MM.1S (cell line): ENCODE measurements around the gene SNRNP48.

Experiments used
- DNase-seq: peaks from one replicate; pipeline ENCODE4 v3.0.0-alpha.2; 2015
- H2AFZ ChIP-seq: fragments of 300-600 bp; sonication (generic); 2 replicates; pipeline ENCODE4 v1.6.0; 2016; ENCODE audit warnings: antibody characterized with exemption, low read length
- H3F3A ChIP-seq: fragments of 300-600 bp; sonication (generic); 2 replicates; pipeline ENCODE4 v1.6.1; 2016; ENCODE audit warnings: mild to moderate bottlenecking, antibody characterized with exemption, low read length, moderate library complexity, mixed read lengths; ENCODE audit not compliant: insufficient read depth
- H3K27ac ChIP-seq: fragments of 300-600 bp; sonication (generic); 2 replicates; pipeline ENCODE4 v1.5.1; 2016; ENCODE audit warnings: mild to moderate bottlenecking, low read length
- H3K27me3 ChIP-seq: fragments of 300-600 bp; sonication (generic); replicated peaks from 2 replicates; pipeline ENCODE4 v1.6.0; 2016; ENCODE audit warnings: low read length; ENCODE audit not compliant: insufficient read depth
- H3K36me3 ChIP-seq: fragments of 300-600 bp; sonication (generic); replicated peaks from 2 replicates; pipeline ENCODE4 v1.6.1; 2016; ENCODE audit warnings: mild to moderate bottlenecking, low read length, mixed read lengths; ENCODE audit not compliant: insufficient read depth
- H3K4me1 ChIP-seq: fragments of 300-600 bp; sonication (generic); 2 replicates; pipeline ENCODE4 v1.6.1; 2016; ENCODE audit warnings: low read length, mixed read lengths
- H3K4me2 ChIP-seq: fragments of 300-600 bp; sonication (generic); 2 replicates; pipeline ENCODE4 v1.6.0; 2016; ENCODE audit warnings: low read depth, low read length
- H3K4me3 ChIP-seq: fragments of 300-600 bp; sonication (generic); 2 replicates; pipeline ENCODE4 v1.5.1; 2016; ENCODE audit warnings: low read length, mixed read lengths
- H3K79me2 ChIP-seq: fragments of 300-600 bp; sonication (generic); 2 replicates; pipeline ENCODE4 v1.6.1; 2016; ENCODE audit warnings: mixed run types, low read length, mixed read lengths
- H3K9ac ChIP-seq: fragments of 300-600 bp; sonication (generic); 2 replicates; pipeline ENCODE4 v1.6.1; 2016; ENCODE audit warnings: low read length, mixed read lengths
- H3K9me2 ChIP-seq: fragments of 300-600 bp; sonication (generic); replicated peaks from 2 replicates; pipeline ENCODE4 v1.6.1; 2016; ENCODE audit warnings: mild to moderate bottlenecking, low read length, mixed read lengths; ENCODE audit not compliant: insufficient read depth
- H3K9me3 ChIP-seq: fragments of 300-600 bp; sonication (generic); replicated peaks from 2 replicates; pipeline ENCODE4 v1.6.1; 2016; ENCODE audit warnings: mild to moderate bottlenecking, low read length, mixed read lengths; ENCODE audit not compliant: insufficient read depth
- H4K20me1 ChIP-seq: fragments of 300-600 bp; sonication (generic); 2 replicates; pipeline ENCODE4 v1.6.1; 2016; ENCODE audit warnings: mild to moderate bottlenecking, low read length, moderate library complexity, mixed read lengths; ENCODE audit not compliant: insufficient read depth
- CTCF ChIP-seq: fragments of 300-600 bp; sonication (generic); IDR thresholded peaks from 2 replicates; pipeline ENCODE4 v1.5.1; 2016; ENCODE audit warnings: antibody characterized with exemption, low read length, mixed read lengths
- EZH2 ChIP-seq: fragments of 300-600 bp; sonication (generic); optimal IDR thresholded peaks from 2 replicates; pipeline ENCODE3; 2017; ENCODE audit warnings: low read depth, mild to moderate bottlenecking, antibody characterized with exemption, low read length, mixed read lengths
- EZH2phosphoT487 ChIP-seq: fragments of 300-600 bp; sonication (generic); IDR thresholded peaks from 2 replicates; pipeline ENCODE4 v1.6.1; 2018; ENCODE audit warnings: antibody characterized with exemption, low read length

Gene SNRNP48

GRCh38 chr6:7574500-7574899 is 15.5 kb upstream of the SNRNP48 start:
- Histone ChIP-seq H2AFZ (no peak overlapping the region), H3K27me3 (no peaks in the 10 kb centered on the region), H3K4me3 (no peak overlapping the region), H3K9me3 (no peaks in the 10 kb centered on the region), H3K9ac (no peak overlapping the region), H3K4me2 (no peak overlapping the region), H4K20me1 (no peaks in the 10 kb centered on the region), H3F3A (no peaks in the 10 kb centered on the region), H3K79me2 (no peaks in the 10 kb centered on the region), H3K36me3 (no peaks in the 10 kb centered on the region), H3K27ac (no peak overlapping the region), H3K4me1 (no peaks in the 10 kb centered on the region), H3K9me2 (no peaks in the 10 kb centered on the region)
- no peak for DNase-seq
- TF ChIP-seq EZH2phosphoT487 (no peak), EZH2 (no peak)

GRCh38 chr6:7578516-7578915 is 11.5 kb upstream of the SNRNP48 start:
- no peak overlapping the region for H3K4me3 ChIP-seq
- H3K4me1 ChIP-seq: no peaks in the 10 kb centered on the region
- H3K9me3 ChIP-seq: no peaks in the 10 kb centered on the region
- H3K27ac ChIP-seq: no peak overlapping the region
- H3K79me2 ChIP-seq: no peaks in the 10 kb centered on the region
- no peak for DNase-seq
- no peaks in the 10 kb centered on the region for H3K27me3 ChIP-seq
- no peaks in the 10 kb centered on the region for H3K36me3 ChIP-seq
- TF ChIP-seq EZH2 (no peak), CTCF (no peak), EZH2phosphoT487 (no peak)
- no peak overlapping the region for H3K4me2 ChIP-seq
- no peaks in the 10 kb centered on the region for H4K20me1 ChIP-seq
- H2AFZ ChIP-seq: no peak overlapping the region
- no peaks in the 10 kb centered on the region for H3K9me2 ChIP-seq
- no peak overlapping the region for H3K9ac ChIP-seq
- H3F3A ChIP-seq: no peaks in the 10 kb centered on the region

DNA sequence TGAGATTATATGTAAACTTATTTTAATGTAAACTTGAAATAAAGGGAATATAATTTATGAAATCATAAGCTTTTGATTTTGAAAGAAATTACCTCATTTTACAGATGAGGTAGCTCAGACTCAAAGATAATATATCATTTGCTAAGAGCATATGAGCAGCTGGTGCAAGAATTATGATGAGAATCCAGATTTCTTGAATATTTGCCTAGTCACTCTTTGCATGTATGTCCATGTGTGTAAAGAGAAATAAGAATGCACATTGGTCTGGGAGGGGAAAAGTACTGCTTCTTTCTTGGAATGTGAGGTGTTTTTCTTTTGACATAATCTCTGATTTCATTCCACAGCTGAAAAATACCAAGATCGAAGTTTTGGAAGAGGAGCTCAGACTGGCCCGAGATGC is 11.1 kb upstream of the SNRNP48 start:
- Histone ChIP-seq H3K9ac (no peak overlapping the region), H3K4me2 (no peak overlapping the region), H3K9me2 (no peaks in the 10 kb centered on the region), H3K4me3 (no peak overlapping the region), H3K9me3 (no peaks in the 10 kb centered on the region), H3K4me1 (no peaks in the 10 kb centered on the region), H4K20me1 (no peaks in the 10 kb centered on the region), H3K27me3 (no peaks in the 10 kb centered on the region), H3F3A (no peaks in the 10 kb centered on the region), H2AFZ (no peak overlapping the region), H3K27ac (no peak overlapping the region), H3K36me3 (no peaks in the 10 kb centered on the region), H3K79me2 (no peaks in the 10 kb centered on the region)
- DNase-seq: no peak
- TF ChIP-seq EZH2: no peak
- no peak for TF ChIP-seq CTCF
- TF ChIP-seq EZH2phosphoT487: no peak

DNA sequence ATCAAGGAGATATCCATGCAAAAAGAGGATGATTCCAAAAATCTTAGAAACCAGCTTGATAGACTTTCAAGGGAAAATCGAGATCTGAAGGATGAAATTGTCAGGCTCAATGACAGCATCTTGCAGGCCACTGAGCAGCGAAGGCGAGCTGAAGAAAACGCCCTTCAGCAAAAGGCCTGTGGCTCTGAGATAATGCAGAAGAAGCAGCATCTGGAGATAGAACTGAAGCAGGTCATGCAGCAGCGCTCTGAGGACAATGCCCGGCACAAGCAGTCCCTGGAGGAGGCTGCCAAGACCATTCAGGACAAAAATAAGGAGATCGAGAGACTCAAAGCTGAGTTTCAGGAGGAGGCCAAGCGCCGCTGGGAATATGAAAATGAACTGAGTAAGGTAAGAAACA is 10.1 kb upstream of the SNRNP48 start:
- H2AFZ ChIP-seq: no peak overlapping the region
- no peaks in the 10 kb centered on the region for H3K9me2 ChIP-seq
- no peak overlapping the region for H3K27ac ChIP-seq
- no peak overlapping the region for H3K4me3 ChIP-seq
- no peaks in the 10 kb centered on the region for H3K36me3 ChIP-seq
- no peaks in the 10 kb centered on the region for H3K4me1 ChIP-seq
- no peak overlapping the region for H3K9ac ChIP-seq
- H3K9me3 ChIP-seq: no peaks in the 10 kb centered on the region
- TF ChIP-seq CTCF: no peak
- TF ChIP-seq EZH2phosphoT487: no peak
- TF ChIP-seq EZH2: no peak
- no peak for DNase-seq
- H3K79me2 ChIP-seq: no peaks in the 10 kb centered on the region
- H3K27me3 ChIP-seq: no peaks in the 10 kb centered on the region
- no peak overlapping the region for H3K4me2 ChIP-seq
- no peaks in the 10 kb centered on the region for H3F3A ChIP-seq
- no peaks in the 10 kb centered on the region for H4K20me1 ChIP-seq
